Ascending aorta (tissue), 2 donors: ENCODE measurements around the gene RELB. TPM values are rescaled to one million over a fixed set of nuclear protein-coding genes. Genes with fewer than 3 reads are reported as not detected.
A peak's percentile ranks its signal among the peaks of the same experiment; 100 is the strongest.

Experiments
- DNase-seq, 2 donors: peaks; one replicate each; pipeline ENCODE4 v3.0.0-alpha.2; 2019; ENCODE audit warnings: low spot score in 2 of 2
- H3K27ac ChIP-seq, 2 donors: fragments of 200-600 bp; sonication (generic); one replicate each; pipeline ENCODE4 v1.5.1; 2016 to 2017; ENCODE audit warnings: mild to moderate bottlenecking in 1 of 2
- H3K27me3 ChIP-seq: fragments of 200-600 bp; sonication (generic); one replicate; pipeline ENCODE4 v1.5.1; 2017
- H3K36me3 ChIP-seq, 2 donors: fragments of 200-600 bp; sonication (generic); one replicate each; pipeline ENCODE4 v1.5.1; 2016
- H3K4me1 ChIP-seq, 2 donors: fragments of 200-600 bp; sonication (generic); one replicate each; pipeline ENCODE4 v1.5.1; 2016 to 2017; ENCODE audit warnings: mild to moderate bottlenecking in 1 of 2
- H3K4me3 ChIP-seq, 2 donors: fragments of 200-600 bp; sonication (generic); one replicate each; pipeline ENCODE4 v1.5.1; 2016 to 2017; ENCODE audit warnings: mild to moderate bottlenecking in 1 of 2
- H3K9me3 ChIP-seq, 2 donors: fragments of 200-600 bp; sonication (generic); one replicate each; pipeline ENCODE4 v1.5.1; 2016
- intact Hi-C: fragments of 100-400 bp; cut with DNase I; formaldehyde crosslinking; loops from one replicate; pipeline ENCODE4 v1.15.1; 2023
- total RNA-seq: library from RNA; depleted of rRNA; stranded (reverse); fragments of >200 nt; gene quantifications from one replicate; pipeline ENCODE4 v1.1.0, GENCODE V29; 2016
- TF ChIP-seq, protein P1 (sequence below), 3 experiments: fragments of 200-600 bp in 2 of 3; fragments of 450-650 bp in 1 of 3; sonication (generic) in 2 of 3; IDR thresholded peaks; one replicate each; pipeline ENCODE4 v1.5.1; 2016 to 2019; ENCODE audit warnings: antibody characterized with exemption in 3 of 3, mild to moderate bottlenecking in 1 of 3, moderate library complexity in 1 of 3

Gene RELB
- total RNA-seq, 1 donor from 2014 or later, result 8.7 TPM

DNA sequence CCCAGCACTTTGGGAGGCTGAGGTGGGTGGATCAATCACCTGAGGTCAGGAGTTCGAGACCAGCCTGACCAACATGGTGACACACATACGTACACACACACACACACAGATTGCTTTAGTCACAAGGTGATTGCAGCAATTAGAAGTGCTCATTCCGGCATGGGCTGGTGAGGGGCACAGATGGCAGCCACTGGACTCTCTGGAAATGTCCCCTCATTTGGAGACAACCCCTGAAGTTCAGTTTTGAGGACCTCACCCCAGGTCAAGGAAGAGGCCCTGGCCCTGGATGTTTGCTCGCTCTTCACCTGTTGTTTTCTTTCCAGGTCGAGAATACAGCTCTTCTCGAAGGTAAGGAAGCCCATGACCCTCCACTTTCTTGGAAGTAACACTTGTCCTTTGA is 69.0 kb downstream of the RELB start:
- Histone ChIP-seq H3K4me3 (no peak overlapping the region), H3K36me3 (peaks cover 60 to 64% of the 10 kb centered on the region in 2 donors), H3K27ac (no peak overlapping the region), H3K9me3 (no peaks in the 10 kb centered on the region), H3K4me1 (no peaks in the 10 kb centered on the region), H3K27me3 (no peaks in the 10 kb centered on the region)
- DNase-seq, result no peak
- TF ChIP-seq, protein P1, sequence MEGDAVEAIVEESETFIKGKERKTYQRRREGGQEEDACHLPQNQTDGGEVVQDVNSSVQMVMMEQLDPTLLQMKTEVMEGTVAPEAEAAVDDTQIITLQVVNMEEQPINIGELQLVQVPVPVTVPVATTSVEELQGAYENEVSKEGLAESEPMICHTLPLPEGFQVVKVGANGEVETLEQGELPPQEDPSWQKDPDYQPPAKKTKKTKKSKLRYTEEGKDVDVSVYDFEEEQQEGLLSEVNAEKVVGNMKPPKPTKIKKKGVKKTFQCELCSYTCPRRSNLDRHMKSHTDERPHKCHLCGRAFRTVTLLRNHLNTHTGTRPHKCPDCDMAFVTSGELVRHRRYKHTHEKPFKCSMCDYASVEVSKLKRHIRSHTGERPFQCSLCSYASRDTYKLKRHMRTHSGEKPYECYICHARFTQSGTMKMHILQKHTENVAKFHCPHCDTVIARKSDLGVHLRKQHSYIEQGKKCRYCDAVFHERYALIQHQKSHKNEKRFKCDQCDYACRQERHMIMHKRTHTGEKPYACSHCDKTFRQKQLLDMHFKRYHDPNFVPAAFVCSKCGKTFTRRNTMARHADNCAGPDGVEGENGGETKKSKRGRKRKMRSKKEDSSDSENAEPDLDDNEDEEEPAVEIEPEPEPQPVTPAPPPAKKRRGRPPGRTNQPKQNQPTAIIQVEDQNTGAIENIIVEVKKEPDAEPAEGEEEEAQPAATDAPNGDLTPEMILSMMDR (IDR thresholded peaks at IDR 0.05), result no peak
- intact Hi-C loops, result no loop called here

DNA sequence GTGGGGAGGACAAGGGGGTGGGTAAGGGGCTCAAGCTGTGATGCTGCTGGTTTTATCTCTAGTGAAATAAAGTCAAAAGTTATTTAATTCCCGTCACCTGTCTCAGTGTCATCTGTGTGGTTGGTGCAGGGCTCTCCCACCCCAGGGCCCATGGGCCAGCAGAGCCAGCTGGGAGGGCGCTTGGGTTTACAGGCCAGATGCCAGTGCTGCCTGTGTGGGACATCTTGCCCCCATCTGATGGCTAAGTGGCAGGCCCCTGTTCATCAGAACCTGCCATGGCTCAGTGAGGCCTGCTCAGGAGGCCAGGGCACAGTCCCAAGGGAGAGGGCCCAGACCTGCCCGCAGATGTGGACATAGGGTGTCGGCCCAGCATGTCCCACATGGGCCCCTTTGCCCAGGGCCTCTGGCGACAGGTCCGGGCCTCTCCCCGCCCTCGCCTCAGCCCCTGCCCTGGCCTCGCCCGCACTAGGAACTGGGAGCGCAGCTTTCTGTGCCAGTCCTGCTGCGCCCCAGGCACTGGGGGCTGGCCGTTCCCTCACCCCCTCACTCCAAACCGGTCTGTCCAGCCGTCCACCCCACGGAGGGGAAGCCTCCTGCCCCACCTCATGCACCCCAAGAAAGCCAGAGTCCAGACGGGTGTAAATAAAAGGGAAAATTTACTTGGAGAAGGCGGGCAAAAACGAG is 69.7 kb downstream of the RELB start:
- H3K36me3 ChIP-seq, result peaks cover 53 to 56% of the 10 kb centered on the region in 2 donors
- no peaks in the 10 kb centered on the region for H3K9me3 ChIP-seq
- DNase-seq, result no peak
- H3K27ac ChIP-seq, result no peak overlapping the region
- no peaks in the 10 kb centered on the region for H3K27me3 ChIP-seq
- intact Hi-C loops, result no loop called here
- H3K4me3 ChIP-seq, result no peak overlapping the region
- no peaks in the 10 kb centered on the region for H3K4me1 ChIP-seq
- TF ChIP-seq, protein P1 (IDR thresholded peaks at IDR 0.05), result no peak

DNA sequence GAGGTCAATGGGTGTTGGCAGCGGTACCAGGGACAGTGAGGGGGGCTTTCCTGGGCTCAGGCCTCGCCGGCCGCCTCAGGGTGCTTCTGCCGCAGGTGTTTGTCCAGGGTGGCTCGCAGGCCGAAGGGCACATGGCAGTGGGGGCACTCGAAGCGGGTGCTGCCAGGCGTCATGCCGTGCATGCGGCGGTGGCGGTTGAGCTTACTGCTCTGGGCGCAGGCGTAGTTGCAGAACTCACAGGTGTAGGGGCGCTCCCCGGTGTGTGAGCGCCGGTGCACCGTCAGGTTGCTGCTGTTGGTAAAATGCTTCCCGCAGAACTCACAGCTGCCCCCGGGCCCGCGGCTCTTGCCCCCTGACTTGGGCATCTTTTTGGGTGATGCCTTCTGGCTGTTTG is 70.3 kb downstream of the RELB start:
- Histone ChIP-seq H3K27ac (no peak overlapping the region), H3K9me3 (no peaks in the 10 kb centered on the region), H3K36me3 (peaks cover 49 to 53% of the 10 kb centered on the region in 2 donors), H3K4me1 (no peaks in the 10 kb centered on the region), H3K4me3 (no peak overlapping the region), H3K27me3 (no peaks in the 10 kb centered on the region)
- TF ChIP-seq, protein P1 (IDR thresholded peaks at IDR 0.05), result no peak
- intact Hi-C loops, result no loop called here
- no peak for DNase-seq

DNA sequence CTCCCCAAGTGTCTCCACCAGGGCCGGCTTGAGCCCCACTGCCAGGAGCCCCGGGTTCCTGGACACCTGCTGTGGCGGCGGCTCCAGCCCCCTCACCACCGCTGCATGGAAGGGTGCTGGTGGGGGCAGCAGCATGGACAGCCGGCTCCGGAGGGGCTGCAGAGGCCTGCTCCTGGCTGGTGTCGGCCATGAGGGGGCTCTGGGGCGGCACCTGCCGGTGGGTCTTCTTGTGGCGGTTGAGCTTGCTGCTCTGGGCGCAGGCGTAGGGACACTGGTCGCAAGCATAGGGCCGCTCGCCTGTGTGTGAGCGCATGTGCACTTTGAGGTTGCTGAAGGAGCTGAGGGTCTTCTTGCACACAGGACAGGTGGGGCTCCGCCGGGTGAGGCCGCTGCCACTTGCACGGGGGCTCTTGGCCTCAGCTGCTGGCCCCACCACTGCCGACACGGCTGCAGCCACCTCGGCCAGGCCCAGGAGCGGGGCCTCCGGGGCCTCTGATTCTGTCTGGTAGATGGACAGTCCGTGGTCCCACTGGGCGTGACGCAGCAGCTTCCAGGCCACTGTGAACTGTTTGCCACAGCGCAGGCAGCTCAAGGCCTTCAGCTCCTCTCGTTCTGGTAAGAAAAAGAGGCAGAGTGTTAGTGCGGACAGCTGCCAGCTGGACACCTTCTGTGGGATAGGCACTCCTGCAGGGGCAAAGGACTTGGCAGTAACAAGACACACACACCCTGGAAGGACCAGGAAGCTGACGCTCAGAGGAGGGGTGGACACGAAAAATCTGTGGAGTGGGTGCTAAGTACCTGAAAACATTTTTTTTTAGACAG is 70.9 kb downstream of the RELB start:
- intact Hi-C loops, result no loop called here
- no peaks in the 10 kb centered on the region for H3K9me3 ChIP-seq
- H3K36me3 ChIP-seq, result peaks cover 42 to 48% of the 10 kb centered on the region in 2 donors
- DNase-seq, result no peak
- TF ChIP-seq, protein P1 (IDR thresholded peaks at IDR 0.05), result no peak
- no peaks in the 10 kb centered on the region for H3K4me1 ChIP-seq
- H3K27me3 ChIP-seq, result no peaks in the 10 kb centered on the region
- H3K4me3 ChIP-seq, result no peak overlapping the region
- no peak overlapping the region for H3K27ac ChIP-seq

DNA sequence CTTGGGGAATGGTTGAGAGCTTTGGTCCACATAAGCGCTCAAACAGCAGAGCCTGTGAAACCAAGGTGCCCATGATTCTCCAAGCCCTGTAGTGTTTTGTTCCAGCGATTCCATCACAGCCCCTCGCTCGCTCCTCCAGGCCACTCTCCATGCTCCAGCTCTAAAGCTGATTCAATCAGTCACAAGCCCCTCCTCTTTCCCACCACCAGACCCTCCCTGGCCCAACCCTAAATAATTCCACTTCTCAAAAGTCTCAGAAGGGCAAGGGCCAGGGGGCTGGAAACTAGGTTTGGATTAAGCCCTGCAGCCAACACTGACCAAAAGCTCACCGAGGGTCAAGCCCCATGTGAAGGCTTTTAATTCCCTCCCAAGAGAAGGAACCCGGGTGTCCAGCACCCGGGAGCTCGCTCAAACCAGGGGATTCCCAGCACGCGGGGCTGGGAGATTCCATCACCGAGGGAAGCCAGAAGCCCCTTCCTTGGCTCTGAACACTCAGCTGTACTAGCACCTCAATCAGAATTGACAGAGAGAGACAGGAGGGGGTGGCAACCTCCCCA is 73.6 kb downstream of the RELB start:
- DNase-seq, result no peak
- TF ChIP-seq, protein P1 (IDR thresholded peaks at IDR 0.05), result no peak
- intact Hi-C loops, result no loop called here
- Histone ChIP-seq H3K4me3 (peak overlapping the region in 1 of 2 donors; percentile 62), H3K27ac (peak overlapping the region; percentile 27 to 43), H3K27me3 (no peaks in the 10 kb centered on the region), H3K9me3 (no peaks in the 10 kb centered on the region), H3K4me1 (peaks cover 2 to 4% of the 10 kb centered on the region in 2 donors), H3K36me3 (peaks cover 16 to 22% of the 10 kb centered on the region in 2 donors)
